HG02759 (cell line): ENCODE data around the gene FAM83D.

Experiments
- ATAC-seq: cut with Tn5 transposase; IDR thresholded peaks from one replicate; pipeline ENCODE4 v1.9.1; 2021; ENCODE audit warnings: mild to moderate bottlenecking, moderate library complexity; ENCODE audit not compliant: unreplicated experiment

FAM83D gene

GRCh38 chr20:38997622-38998021 is 71.4 kb downstream of the FAM83D start:
- peak; percentile 84 for ATAC-seq

- no peak for ATAC-seq
Measured at GRCh38 chr20:38999217-38999616, 73.0 kb downstream of the FAM83D start.

GRCh38 chr20:38999965-39000910 is 74.0 kb downstream of the FAM83D start:
- no peak for ATAC-seq
